A673 (cell line): ENCODE measurements around the gene ISOC2. TPM values are rescaled to one million over a fixed set of nuclear protein-coding genes. Genes with fewer than 3 reads are reported as not detected.

Experiments used
- BruUV-seq: library from RNA; stranded (reverse); fragments of 400-500 nt; replicated peaks from 2 replicates; lab custom pipeline; 2021; lab: Mats Ljungman, UMichigan
- CTCF ChIA-PET: fragments of 300-600 bp; sonication (Branson Sonifier 250); formaldehyde crosslinking; loops from one replicate; lab custom pipeline; 2022; ENCODE audit warnings: antibody characterized with exemption; lab: Charles Lee
- POLR2A ChIA-PET: fragments of 300-600 bp; sonication (Branson Sonifier 250); formaldehyde crosslinking; loops from one replicate; lab custom pipeline; 2022; ENCODE audit warnings: antibody characterized with exemption; ENCODE audit not compliant: low non-redundant PET; lab: Charles Lee
- DNase-seq: peaks from one replicate; pipeline ENCODE4 v3.0.0-alpha.2; 2015; ENCODE audit warnings: low spot score
- H3K27ac ChIP-seq: fragments of 200-600 bp; sonication (generic); 2 replicates; pipeline ENCODE4 v1.5.1; 2016; ENCODE audit warnings: mixed run types, low read depth, mild to moderate bottlenecking, mixed read lengths, antibody characterized with exemption, low read length; ENCODE audit not compliant: poor library complexity, severe bottlenecking
- H3K27me3 ChIP-seq: fragments of 200-600 bp; sonication (generic); replicated peaks from 2 replicates; pipeline ENCODE4 v1.6.1; 2017; ENCODE audit warnings: mixed run types, low read depth, mild to moderate bottlenecking, mixed read lengths, antibody characterized with exemption, low read length; ENCODE audit not compliant: insufficient read depth, poor library complexity
- H3K36me3 ChIP-seq: fragments of 200-600 bp; sonication (generic); 2 replicates; pipeline ENCODE4 v1.6.1; 2016; ENCODE audit warnings: mixed run types, mild to moderate bottlenecking, mixed read lengths, antibody characterized with exemption, low read length; ENCODE audit not compliant: insufficient read depth, poor library complexity, severe bottlenecking
- H3K4me1 ChIP-seq: fragments of 200-600 bp; sonication (generic); 2 replicates; pipeline ENCODE4 v1.6.1; 2017; ENCODE audit warnings: mixed run types, mild to moderate bottlenecking, mixed read lengths, antibody characterized with exemption, low read length; ENCODE audit not compliant: insufficient read depth, poor library complexity, severe bottlenecking
- H3K4me3 ChIP-seq: fragments of 200-600 bp; sonication (generic); 2 replicates; pipeline ENCODE4 v1.5.1; 2016; ENCODE audit warnings: low read depth, mixed run types, mild to moderate bottlenecking, mixed read lengths, low read length; ENCODE audit not compliant: poor library complexity, severe bottlenecking
- H3K9me3 ChIP-seq: fragments of 200-600 bp; sonication (generic); 2 replicates; pipeline ENCODE4 v1.6.1; 2016; ENCODE audit warnings: mixed run types, low read depth, mild to moderate bottlenecking, mixed read lengths, antibody characterized with exemption, low read length; ENCODE audit not compliant: poor library complexity, severe bottlenecking
- CTCF ChIP-seq: fragments of 300-800, 200-600 bp; sonication (generic); conservative IDR thresholded peaks from 2 replicates; pipeline ENCODE4 v1.5.1; 2017; ENCODE audit warnings: low read depth, mild to moderate bottlenecking, antibody characterized with exemption, low read length, moderate library complexity, mixed read lengths
- EZH2 ChIP-seq: fragments of 200-600 bp; sonication (generic); IDR thresholded peaks from 2 replicates; pipeline ENCODE4 v1.6.1; 2017; ENCODE audit warnings: borderline replicate concordance, low read depth, mild to moderate bottlenecking, mixed read lengths, antibody characterized with exemption, low read length; ENCODE audit not compliant: poor library complexity, severe bottlenecking
- intact Hi-C: fragments of 100-400 bp; cut with micrococcal nuclease; formaldehyde crosslinking; loops from one replicate; pipeline ENCODE4 v1.10.0; 2022; ENCODE audit not compliant: unreplicated experiment
- total RNA-seq: library from RNA; stranded (reverse); gene quantifications from 2 replicates; pipeline ENCODE4 v1.2.3, GENCODE V29; 2021

Gene ISOC2
- total RNA-seq, 1 experiment from 2014 or later = 33.2 TPM

GRCh38 chr19:55460670-55461258 lies 678 bp downstream of the ISOC2 start:
- POLR2A ChIA-PET = no interaction called here
- Histone ChIP-seq H3K36me3 (no peaks in the 10 kb centered on the region), H3K27me3 (no peaks in the 10 kb centered on the region), H3K4me3 (peak overlapping the region; percentile 78), H3K9me3 (no peaks in the 10 kb centered on the region), H3K27ac (peak overlapping the region; percentile 91), H3K4me1 (peaks cover 38% of the 10 kb centered on the region)
- intact Hi-C loops = loop anchor here (5.0 kb wide), 1 partner anchor 147 kb away; the partner anchor contains the start of gene ZNF865
- TF ChIP-seq EZH2 = no peak
- TF ChIP-seq CTCF = no peak
- peak; percentile 83 for DNase-seq
- CTCF ChIA-PET = no interaction called here
- no TSS peak for BruUV-seq

- CTCF ChIA-PET = no interaction called here
- H3K4me1 ChIP-seq = peaks cover 38% of the 10 kb centered on the region
- peak overlapping the region; percentile 78 for H3K4me3 ChIP-seq
- TF ChIP-seq EZH2 (no peak), CTCF (no peak)
- no peaks in the 10 kb centered on the region for H3K36me3 ChIP-seq
- BruUV-seq = TSS peak; percentile 77
- POLR2A ChIA-PET = no interaction called here
- intact Hi-C loops = loop anchor here (5.0 kb wide), 1 partner anchor 147 kb away; the partner anchor contains the start of gene ZNF865
- H3K27me3 ChIP-seq = no peaks in the 10 kb centered on the region
- H3K9me3 ChIP-seq = no peaks in the 10 kb centered on the region
- peak; percentile 37 for DNase-seq
- H3K27ac ChIP-seq = peak overlapping the region; percentile 91
These were observed 1.3 kb downstream of the ISOC2 start for GRCh38 chr19:55459950-55460657.

DNA sequence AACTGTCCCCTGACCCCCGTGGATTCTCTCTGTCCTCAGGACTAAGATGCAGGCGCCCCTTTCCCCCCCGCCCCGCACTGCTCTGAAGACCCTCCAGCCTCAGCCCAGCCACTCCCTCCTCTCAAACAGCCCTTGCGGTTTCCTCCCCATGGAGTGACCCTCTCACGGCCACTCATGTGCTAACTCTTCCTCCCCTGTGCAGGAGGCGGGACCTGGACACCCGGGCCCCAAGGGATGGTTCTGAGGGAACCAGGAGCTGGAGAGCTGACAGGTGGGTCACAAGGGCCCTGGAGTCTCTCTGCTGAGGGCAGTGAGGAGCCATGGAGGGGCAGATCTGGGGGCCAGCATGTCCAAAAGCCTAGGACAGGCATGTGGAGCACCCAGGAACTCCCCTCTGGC lies 1.9 kb downstream of the ISOC2 start:
- BruUV-seq = no TSS peak
- H3K4me3 ChIP-seq = peak overlapping the region; percentile 78
- H3K36me3 ChIP-seq = no peaks in the 10 kb centered on the region
- TF ChIP-seq CTCF = no peak
- no peak for TF ChIP-seq EZH2
- peaks cover 38% of the 10 kb centered on the region for H3K4me1 ChIP-seq
- POLR2A ChIA-PET = no interaction called here
- DNase-seq = no peak
- no peaks in the 10 kb centered on the region for H3K27me3 ChIP-seq
- CTCF ChIA-PET = no interaction called here
- no peaks in the 10 kb centered on the region for H3K9me3 ChIP-seq
- intact Hi-C loops = no loop called here
- H3K27ac ChIP-seq = peak overlapping the region; percentile 91
